Activated naive CD4-positive, alpha-beta T cell treated with Interleukin-2 at 50 U/mL for 16 hours (primary cell): Measurements from ENCODE around the gene ATP5ME.
"Not testable (repeated sequence)": the region's sequence is repeated elsewhere in the genome, so short reads cannot be mapped to it uniquely, and the experiment has no call there.

Experiments
- DNase-seq: peaks from one replicate; pipeline ENCODE4 v3.0.0-alpha.2; 2020

ATP5ME gene

GRCh38 chr4:653831-654502 is 20.1 kb downstream of the ATP5ME start:
- DNase-seq, result no peak

GRCh38 chr4:653080-653821 is 20.8 kb downstream of the ATP5ME start:
- no peak for DNase-seq

GRCh38 chr4:651884-652642 is 22.0 kb downstream of the ATP5ME start:
- no peak for DNase-seq

GRCh38 chr4:650951-651883 is 22.9 kb downstream of the ATP5ME start:
- DNase-seq, result no peak

GRCh38 chr4:650461-650860 is 23.6 kb downstream of the ATP5ME start:
- no peak for DNase-seq

GRCh38 chr4:649751-650310 is 24.2 kb downstream of the ATP5ME start:
- DNase-seq, result no peak

GRCh38 chr4:649293-649625 is 24.8 kb downstream of the ATP5ME start:
- no peak for DNase-seq

GRCh38 chr4:648579-649292 is 25.3 kb downstream of the ATP5ME start:
- DNase-seq, result no peak

GRCh38 chr4:647481-647880 is 26.6 kb downstream of the ATP5ME start:
- no peak for DNase-seq

GRCh38 chr4:646460-646859 is 27.6 kb downstream of the ATP5ME start:
- peak; percentile 19 for DNase-seq

- not testable (repeated sequence) for DNase-seq
Observed at GRCh38 chr4:642366-642765, 31.7 kb downstream of the ATP5ME start.

GRCh38 chr4:637536-638280 is 36.4 kb downstream of the ATP5ME start:
- DNase-seq, result no peak

- DNase-seq, result no peak
Observed at GRCh38 chr4:636628-637159, 37.4 kb downstream of the ATP5ME start.

GRCh38 chr4:635851-636627 is 38.0 kb downstream of the ATP5ME start:
- no peak for DNase-seq

- not testable (repeated sequence) for DNase-seq
Observed at GRCh38 chr4:635066-635835, 38.8 kb downstream of the ATP5ME start.

GRCh38 chr4:634599-634985 is 39.5 kb downstream of the ATP5ME start:
- DNase-seq, result no peak

GRCh38 chr4:633976-634598 is 40.0 kb downstream of the ATP5ME start:
- DNase-seq, result no peak

- DNase-seq, result no peak
Observed at GRCh38 chr4:633406-633805, 40.7 kb downstream of the ATP5ME start.

GRCh38 chr4:632926-633325 is 41.1 kb downstream of the ATP5ME start:
- DNase-seq, result no peak
